K562 (cell line): ENCODE measurements around the gene NECTIN1. TPM values are rescaled to one million over a fixed set of nuclear protein-coding genes. Genes with fewer than 3 reads are reported as not detected.
A peak's percentile ranks its signal among the peaks of the same experiment; 100 is the strongest.

Experiments
- ATAC-seq: fragments of 200-7000 bp; cut with Tn5 transposase; 3 replicates; pipeline ENCODE4 v1.9.1; 2020; ENCODE audit warnings: moderate library complexity
- BruUV-seq: library from RNA; stranded (reverse); fragments of 400-500 nt; replicated peaks from 2 replicates; lab custom pipeline; 2021; lab: Mats Ljungman, UMichigan
- CTCF ChIA-PET: fragments of 300-600 bp; formaldehyde crosslinking; extraction: SDS; loops from one replicate; lab custom pipeline; 2021; ENCODE audit warnings: low intra/inter-chr PET ratio; lab: Yijun Ruan, JAX
- POLR2A ChIA-PET: fragments of 300-600, 350-650 bp; sonication (Branson Sonifier 250); formaldehyde crosslinking; extraction: SDS; loops from one replicate; lab custom pipeline; 2021; ENCODE audit warnings: antibody characterized with exemption, inconsistent platforms; lab: Yijun Ruan, JAX
- DNase-seq, 4 experiments: peaks; one replicate each; pipeline versions ENCODE4 v3.0.0 to v3.0.0-alpha.2; 2011 to 2018; ENCODE audit warnings: low spot score in 3 of 4, mixed read lengths in 3 of 4; ENCODE audit errors: extremely low read depth in 1 of 4
- FAIRE-seq: peaks from 2 replicates; lab custom pipeline; 2011; peaks lifted over from hg19 to GRCh38; lab: Jason Lieb, UNC
- H2AFZ ChIP-seq: 2 replicates; pipeline ENCODE4 v1.6.0; 2011; ENCODE audit warnings: low read depth, low read length, control low read depth, inconsistent platforms
- H3K27ac ChIP-seq: fragments of 200-600 bp; 3 replicates; pipeline ENCODE4 v1.8.0; 2011; ENCODE audit warnings: low read depth, mild to moderate bottlenecking, control low read depth, inconsistent platforms, low read length, moderate library complexity, mixed read lengths; ENCODE audit errors: extremely low read depth
- H3K27me3 ChIP-seq, 2 experiments: fragments of 300-600 bp in 1 of 2; 2 replicates in 1 of 2; 3 replicates in 1 of 2; pipeline versions ENCODE4 v1.6.0 to v1.8.0; 2011; ENCODE audit warnings: inconsistent platforms in 2 of 2, low read length in 2 of 2, mild to moderate bottlenecking in 1 of 2, mixed read lengths in 1 of 2, moderate library complexity in 1 of 2; ENCODE audit not compliant: control insufficient read depth in 2 of 2, insufficient read depth in 2 of 2
- H3K36me3 ChIP-seq: fragments of 300-600 bp; 3 replicates; pipeline ENCODE4 v1.8.0; 2011; ENCODE audit warnings: mild to moderate bottlenecking, low read length, inconsistent platforms; ENCODE audit not compliant: control insufficient read depth, insufficient read depth
- H3K4me1 ChIP-seq, 2 experiments: fragments of 200-600 bp in 1 of 2; replicated peaks in 1 of 2; 2 replicates in 1 of 2; 3 replicates in 1 of 2; pipeline versions ENCODE4 v1.5.1 to v1.8.0; 2011; ENCODE audit warnings: inconsistent platforms in 2 of 2, low read length in 2 of 2, mild to moderate bottlenecking in 1 of 2, mixed read lengths in 1 of 2, moderate library complexity in 1 of 2; ENCODE audit not compliant: control insufficient read depth in 2 of 2, insufficient read depth in 2 of 2
- H3K4me2 ChIP-seq: 2 replicates; pipeline ENCODE4 v1.6.1; 2011; ENCODE audit warnings: low read length, control low read depth, inconsistent platforms, mixed read lengths; ENCODE audit not compliant: insufficient read depth
- H3K4me3 ChIP-seq: fragments of 200-600 bp; sonication (generic), shearing (Covaris generic); 2 replicates; pipeline ENCODE4 v1.5.1; 2016; ENCODE audit warnings: control low read depth, inconsistent platforms
- H3K79me2 ChIP-seq: fragments of 200-600 bp; 3 replicates; pipeline ENCODE4 v1.8.0; 2011; ENCODE audit warnings: low read length, inconsistent platforms; ENCODE audit not compliant: control insufficient read depth, insufficient read depth
- H3K9ac ChIP-seq, 2 experiments: 2 replicates each; pipeline versions ENCODE4 v1.6.0 to v1.6.1; 2011; ENCODE audit warnings: low read depth in 2 of 2, low read length in 2 of 2, control low read depth in 1 of 2, inconsistent platforms in 1 of 2, mild to moderate bottlenecking in 1 of 2, mixed read lengths in 1 of 2; ENCODE audit not compliant: insufficient read depth in 1 of 2
- H3K9me1 ChIP-seq: one replicate; pipeline ENCODE4 v1.6.0; 2011; ENCODE audit warnings: inconsistent platforms, mild to moderate bottlenecking, low read length, moderate library complexity; ENCODE audit not compliant: control insufficient read depth, insufficient read depth
- H3K9me3 ChIP-seq: replicated peaks from 2 replicates; pipeline ENCODE4 v1.5.1; 2011; ENCODE audit warnings: low read depth, low read length, inconsistent platforms; ENCODE audit not compliant: control insufficient read depth, insufficient read depth
- H4K20me1 ChIP-seq: replicated peaks from 2 replicates; pipeline ENCODE4 v1.6.1; 2011; ENCODE audit warnings: low read length, inconsistent platforms, mixed read lengths; ENCODE audit not compliant: control insufficient read depth, insufficient read depth
- CHCHD3 ChIP-seq: fragments of 250-450 bp; sonication (Bioruptor Pico); IDR thresholded peaks from 2 replicates; pipeline ENCODE4 v2.1.2; 2022; ENCODE audit warnings: mild to moderate bottlenecking
- FOXA1 ChIP-seq: fragments of 450-650 bp; IDR thresholded peaks from 2 replicates; pipeline ENCODE4 v1.6.1; 2016; ENCODE audit warnings: mild to moderate bottlenecking, borderline replicate concordance
- FOXA3 ChIP-seq, 2 experiments: fragments of 450-650 bp in 1 of 2; sonication (generic) in 1 of 2; formaldehyde crosslinking; IDR thresholded peaks in 1 of 2; conservative IDR thresholded peaks in 1 of 2; 2 replicates each; pipeline versions ENCODE4 v1.4.0 to v1.8.0; 2020 to 2022; ENCODE audit warnings: mild to moderate bottlenecking in 2 of 2, missing genetic modification reagents in 1 of 2
- FUS ChIP-seq: fragments of 200-400 bp; formaldehyde crosslinking; optimal IDR thresholded peaks from 2 replicates; pipeline ENCODE3; 2017; ENCODE audit warnings: low read depth, low read length
- MAZ ChIP-seq, 2 experiments: fragments of 450-650 bp in 1 of 2; sonication (generic) in 1 of 2; formaldehyde crosslinking; IDR thresholded peaks in 1 of 2; conservative IDR thresholded peaks in 1 of 2; 2 replicates each; pipeline versions ENCODE4 v1.4.0 to v1.5.0; 2020; ENCODE audit warnings: mild to moderate bottlenecking in 1 of 2, missing genetic modification reagents in 1 of 2
- MCM7 ChIP-seq, 2 experiments: fragments of 450-650 bp; IDR thresholded peaks; 2 replicates each; pipeline ENCODE4 v1.6.1; 2016 to 2018
- ZBTB1 ChIP-seq: sonication (generic); formaldehyde crosslinking; IDR thresholded peaks from 2 replicates; pipeline ENCODE4 v1.8.1; 2023; ENCODE audit warnings: missing genetic modification reagents, low read depth, mild to moderate bottlenecking, borderline replicate concordance
- WGBS: fragments of 100-300 bp; shearing (Covaris generic); methylation state at CpG from one replicate; pipeline ENCODE4 v1.1.6; 2016; ENCODE audit warnings: low coverage, mixed read lengths; ENCODE audit not compliant: insufficient coverage; ENCODE audit errors: missing lambda C conversion rate; 5-methylcytosine and 5-hydroxymethylcytosine counted together
- in situ Hi-C: fragments of 300-500 bp; cut with MboI; formaldehyde crosslinking; loops from 4 replicates; pipeline ENCODE4 v1.15.0; 2018; ENCODE audit warnings: inconsistent platforms, mixed read lengths
- intact Hi-C: fragments of 100-400 bp; cut with micrococcal nuclease; formaldehyde crosslinking; loops from 2 replicates; pipeline ENCODE4 v1.14.2; 2022
- polyA plus RNA-seq, 8 experiments: library from polyadenylated mRNA; depleted of rRNA in 4 of 8; stranded (reverse) in 5 of 8; unstranded in 3 of 8; fragments of >200 nt; fragmentation: Nextera tagmentation in 2 of 8; fragmentation: Illumina TruSeq in 1 of 8; extraction: Ambion mirVana in 2 of 8; extraction: Trizol in 1 of 8; gene quantifications; 2 replicates each; pipeline versions ENCODE4 v1.2.1 to v1.2.3, GENCODE V29; 2011 to 2014; ENCODE audit warnings: inconsistent platforms in 1 of 8, missing spikeins in 1 of 8
- total RNA-seq, 7 experiments: library from RNA; depleted of rRNA in 6 of 7; stranded (reverse); fragments of >200 nt in 6 of 7; fragmentation: Illumina TruSeq in 2 of 7; extraction: Trizol in 2 of 7; gene quantifications; 2 replicates each; pipeline versions ENCODE4 v1.2.1 to v1.2.3, GENCODE V29; 2011 to 2021; ENCODE audit warnings: low replicate concordance in 1 of 7
- TF ChIP-seq, protein P1 (sequence below): sonication (generic); formaldehyde crosslinking; IDR thresholded peaks from 2 replicates; pipeline ENCODE4 v1.9.0; 2022; ENCODE audit warnings: mild to moderate bottlenecking, missing genetic modification reagents
- TF ChIP-seq, protein P2 (sequence below): fragments of 450-650 bp; formaldehyde crosslinking; IDR thresholded peaks from 2 replicates; pipeline ENCODE4 v1.4.0; 2022; ENCODE audit warnings: missing genetic modification characterization
- TF ChIP-seq, protein P3 (sequence below): sonication (generic); formaldehyde crosslinking; IDR thresholded peaks from 2 replicates; pipeline ENCODE4 v1.8.0; 2022; ENCODE audit warnings: missing genetic modification reagents, mild to moderate bottlenecking, borderline replicate concordance

Gene NECTIN1
- total and polyA plus RNA-seq, 9 of the 15 experiments (the other 6 are each of a cell fraction or from before 2014, with no cell fraction given): 0.09 to 0.53 (median 0.23) TPM; not detected in 2

DNA sequence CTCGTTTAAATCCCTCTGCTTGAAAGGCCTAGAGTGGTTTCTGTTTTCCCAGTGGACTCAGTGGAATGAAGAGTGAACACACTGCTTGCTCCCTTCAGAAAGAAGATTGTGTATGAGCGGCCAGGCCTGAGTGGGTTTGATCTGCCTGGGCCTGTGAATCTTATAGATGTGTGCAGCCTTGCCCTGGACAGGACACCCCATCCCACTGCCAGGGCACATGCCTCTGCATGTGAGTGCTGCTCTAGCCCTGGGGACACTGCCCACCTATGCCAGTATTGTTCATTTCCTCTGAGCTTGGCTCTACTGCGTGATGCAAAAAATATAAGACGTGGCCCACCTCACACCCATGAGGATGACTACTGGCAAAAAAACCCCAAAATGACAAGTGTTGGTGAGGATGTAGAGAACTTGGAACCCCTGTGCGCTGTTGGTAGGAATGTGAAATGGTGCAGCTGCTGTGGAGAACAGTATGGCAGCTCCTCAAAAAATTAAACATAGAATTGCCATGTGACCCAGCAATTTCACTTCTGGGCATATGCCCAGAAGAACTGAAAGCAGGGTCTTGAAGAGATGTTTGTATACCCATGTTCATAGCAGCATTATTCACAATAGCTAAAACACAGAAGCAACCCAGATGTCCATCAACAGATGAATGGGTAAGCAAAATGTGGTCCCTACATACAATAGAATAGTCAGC is 27.3 kb upstream of the NECTIN1 start (continued):
- TF ChIP-seq MAZ (CRISPR knock-in tag; conservative IDR thresholded peaks at IDR 0.05 in 1 of 2, IDR thresholded peaks at IDR 0.05 in 1 of 2) (no peak), MCM7 (IDR thresholded peaks at IDR 0.05) (no peak), FOXA3 (CRISPR knock-in tag; conservative IDR thresholded peaks at IDR 0.05 in 1 of 2, IDR thresholded peaks at IDR 0.05 in 1 of 2) (no peak), ZBTB1 (CRISPR knock-in tag) (no peak), FUS (no peak)
- TF ChIP-seq, protein P1, sequence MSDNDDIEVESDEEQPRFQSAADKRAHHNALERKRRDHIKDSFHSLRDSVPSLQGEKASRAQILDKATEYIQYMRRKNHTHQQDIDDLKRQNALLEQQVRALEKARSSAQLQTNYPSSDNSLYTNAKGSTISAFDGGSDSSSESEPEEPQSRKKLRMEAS (CRISPR knock-in tag): no peak
- TF ChIP-seq, all 486 proteins: peak for 0

DNA sequence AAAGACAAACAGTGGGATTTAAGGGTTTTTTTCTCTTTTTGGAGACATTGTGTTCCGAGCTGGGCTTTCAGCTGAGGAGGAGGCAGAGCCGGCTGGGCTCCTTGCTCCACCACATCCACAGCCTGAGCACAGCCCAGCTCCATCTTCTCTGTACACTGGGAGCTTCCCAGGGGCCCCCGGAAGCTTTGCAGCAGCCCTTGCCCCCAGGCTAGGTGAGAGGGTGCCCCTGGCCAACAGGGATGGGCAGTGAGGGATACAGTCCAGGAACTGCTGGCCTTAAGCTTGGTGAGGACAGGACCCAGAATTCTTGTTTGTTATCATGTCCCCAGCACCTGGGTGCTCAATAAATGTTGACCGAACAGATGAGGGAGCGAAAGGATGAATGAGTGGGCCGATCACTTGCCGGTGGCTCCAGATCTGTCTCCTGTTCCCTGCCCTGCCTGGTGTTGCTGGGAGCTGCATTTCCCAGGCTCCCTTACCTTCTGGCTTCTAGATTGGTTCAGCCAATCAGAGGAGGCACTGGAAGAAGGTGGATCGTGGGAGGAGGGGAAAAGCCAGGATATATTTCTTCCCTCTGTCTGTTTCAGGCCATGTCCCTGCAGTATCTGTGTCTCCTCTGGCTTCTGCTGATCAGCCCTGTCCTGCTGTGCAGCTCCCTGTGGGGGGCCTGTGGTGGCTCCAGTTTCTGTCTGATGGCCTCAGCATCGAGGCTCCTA is 26.5 kb upstream of the NECTIN1 start:
- BruUV-seq: no TSS peak
- H4K20me1 ChIP-seq: 0 out of 2 replicates have a peak, but pooled peaks cover 8% of the 10 kb centered on the region
- 0% methylated on average over 9 of the region's 9 CpGs for WGBS
- H3K4me1 ChIP-seq: peaks cover 0 to 11% of the 10 kb centered on the region in 2 experiments; a peak in 2 of 5 replicates
- H3K4me3 ChIP-seq: no peak overlapping the region
- intact Hi-C loops: no loop called here
- ChIA-PET POLR2A (interaction anchor here (0.6 kb wide), 2 partner anchors 21 to 126 kb away, joined by 3 to 4 read pairs; no protein-coding TSS in a partner anchor), CTCF (no interaction called here)
- no peak overlapping the region for H3K27ac ChIP-seq
- in situ Hi-C loops: no loop called here
- H3K27me3 ChIP-seq: peaks cover 0 to 46% of the 10 kb centered on the region in 2 experiments; a peak in 3 of 5 replicates
- H3K36me3 ChIP-seq: no peaks in the 10 kb centered on the region
- no peaks in the 10 kb centered on the region for H3K79me2 ChIP-seq
- H3K9me1 ChIP-seq: no peaks in the 10 kb centered on the region
- H2AFZ ChIP-seq: no peak overlapping the region
- FAIRE-seq (no peak), ATAC-seq (no peak), DNase-seq (peak in 1 of 4 experiments; percentile 15)
- H3K9me3 ChIP-seq: no peaks in the 10 kb centered on the region
- H3K4me2 ChIP-seq: no peak overlapping the region
- H3K9ac ChIP-seq: no peak overlapping the region
- TF ChIP-seq, protein P2, sequence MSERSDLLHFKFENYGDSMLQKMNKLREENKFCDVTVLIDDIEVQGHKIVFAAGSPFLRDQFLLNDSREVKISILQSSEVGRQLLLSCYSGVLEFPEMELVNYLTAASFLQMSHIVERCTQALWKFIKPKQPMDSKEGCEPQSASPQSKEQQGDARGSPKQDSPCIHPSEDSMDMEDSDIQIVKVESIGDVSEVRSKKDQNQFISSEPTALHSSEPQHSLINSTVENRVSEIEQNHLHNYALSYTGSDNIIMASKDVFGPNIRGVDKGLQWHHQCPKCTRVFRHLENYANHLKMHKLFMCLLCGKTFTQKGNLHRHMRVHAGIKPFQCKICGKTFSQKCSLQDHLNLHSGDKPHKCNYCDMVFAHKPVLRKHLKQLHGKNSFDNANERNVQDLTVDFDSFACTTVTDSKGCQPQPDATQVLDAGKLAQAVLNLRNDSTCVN (CRISPR knock-in tag): no peak
- no peak for TF ChIP-seq CHCHD3 (CRISPR knock-in tag)
- TF ChIP-seq, protein P3, sequence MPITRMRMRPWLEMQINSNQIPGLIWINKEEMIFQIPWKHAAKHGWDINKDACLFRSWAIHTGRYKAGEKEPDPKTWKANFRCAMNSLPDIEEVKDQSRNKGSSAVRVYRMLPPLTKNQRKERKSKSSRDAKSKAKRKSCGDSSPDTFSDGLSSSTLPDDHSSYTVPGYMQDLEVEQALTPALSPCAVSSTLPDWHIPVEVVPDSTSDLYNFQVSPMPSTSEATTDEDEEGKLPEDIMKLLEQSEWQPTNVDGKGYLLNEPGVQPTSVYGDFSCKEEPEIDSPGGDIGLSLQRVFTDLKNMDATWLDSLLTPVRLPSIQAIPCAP (CRISPR knock-in tag): no peak
- no peak for TF ChIP-seq FOXA1
